Heart left ventricle (tissue), 16 donors: ENCODE results near the gene EXOC5. TPM values are rescaled to one million over a fixed set of nuclear protein-coding genes. Genes with fewer than 3 reads are reported as not detected.
"Not testable (repeated sequence)": the region's sequence is repeated elsewhere in the genome, so short reads cannot be mapped to it uniquely, and the experiment has no call there.

Experiments
- ATAC-seq, 4 donors: fragments of 200-7000 bp; cut with Tn5 transposase; one replicate each; pipeline ENCODE4 v1.9.1; 2020 to 2022; ENCODE audit warnings: moderate library complexity in 4 of 4, mild to moderate bottlenecking in 3 of 4, moderate number of reproducible peaks in 1 of 4
- DNase-seq, 5 donors: peaks; one replicate each; pipeline ENCODE4 v3.0.0-alpha.2; 2020
- H3K27ac ChIP-seq, 12 donors: fragments of 200-600 bp; sonication (generic) in 4 of 12; one replicate each; pipeline versions ENCODE4 v1.5.0 to v1.8.0; 2016 to 2022; ENCODE audit warnings: mild to moderate bottlenecking in 2 of 12
- H3K27me3 ChIP-seq, 9 donors: fragments of 200-600 bp; sonication (generic) in 2 of 9; one replicate each; pipeline versions ENCODE4 v1.5.1 to v1.8.0; 2016 to 2022; ENCODE audit warnings: mild to moderate bottlenecking in 3 of 9
- H3K36me3 ChIP-seq, 9 donors: fragments of 200-600 bp; sonication (generic) in 2 of 9; one replicate each; pipeline versions ENCODE4 v1.5.0 to v1.8.0; 2018 to 2022; ENCODE audit warnings: mild to moderate bottlenecking in 2 of 9
- H3K4me1 ChIP-seq, 12 donors: fragments of 200-600 bp; sonication (generic) in 4 of 12; one replicate each; pipeline versions ENCODE4 v1.5.0 to v1.8.0; 2016 to 2022; ENCODE audit warnings: mild to moderate bottlenecking in 3 of 12
- H3K4me3 ChIP-seq, 12 donors: fragments of 200-600 bp; sonication (generic) in 4 of 12; one replicate each; pipeline versions ENCODE4 v1.5.0 to v1.8.0; 2017 to 2022; ENCODE audit warnings: mild to moderate bottlenecking in 9 of 12, moderate library complexity in 4 of 12
- H3K9me3 ChIP-seq, 12 donors: fragments of 200-600 bp; sonication (generic) in 4 of 12; one replicate each; pipeline versions ENCODE4 v1.5.0 to v1.8.0; 2016 to 2022; ENCODE audit warnings: mild to moderate bottlenecking in 1 of 12
- POLR2A ChIP-seq, 2 donors: fragments of 450-650 bp; IDR thresholded peaks; one replicate each; pipeline ENCODE4 v1.6.1; 2017; ENCODE audit warnings: antibody characterized with exemption in 2 of 2, mild to moderate bottlenecking in 2 of 2, moderate library complexity in 2 of 2
- WGBS, 4 donors: extraction: QIAGEN DNeasy Blood & Tissue Kit in 2 of 4; methylation state at CpG; one replicate each; pipeline versions ENCODE4 v1.1.5 to v1.1.7; 2013 to 2018; 5-methylcytosine and 5-hydroxymethylcytosine counted together
- intact Hi-C, 10 donors: fragments of 100-400 bp; cut with DNase I; formaldehyde crosslinking; loops; one replicate each; pipeline versions ENCODE4 v1.11.1 to v1.14.2; 2022
- polyA plus RNA-seq, 2 donors: library from polyadenylated mRNA; stranded (reverse); fragments of 200-250 nt; gene quantifications; one replicate each; pipeline ENCODE4 v1.2.3, GENCODE V29; 2013
- total RNA-seq, 9 donors: library from RNA; depleted of rRNA in 2 of 9; stranded (reverse); fragments of >200 nt in 2 of 9; fragmentation: NEBNext Ultra II Directional in 3 of 9; extraction: Animal tissue kit (Norgen Biotek cat#: 25700) in 3 of 9; gene quantifications; one replicate each; pipeline versions ENCODE4 v1.1.0 to v1.2.4, GENCODE V29; 2016 to 2023
- TF ChIP-seq, protein P1 (sequence below), 12 donors: fragments of 200-600 bp; sonication (generic) in 4 of 12; IDR thresholded peaks; one replicate each; pipeline versions ENCODE4 v1.5.0 to v1.8.0; 2018 to 2022; ENCODE audit warnings: antibody characterized with exemption in 12 of 12, mild to moderate bottlenecking in 5 of 12
- donor health status: ischemic (EF 13 %, LVEDD 7.1; RV severe dilation, severe dysfunction).
- donor health status: healthy with polysubstance abuse.
- donor health status: DM: no; HTN: yes; CAD: no.
- donor health status: DM: no; HTN: no; CAD: no.
- donor health status: ischemic (EF 25% LVEDD 6.9; RV normal size, moderate dysfunction).
- donor health status: ischemic (EF 25% LVEDD 5.7; RV mildly dilated, moderate dysfunction).
- donor health status: healthy.
- donor health status: DM: yes; HTN: yes; CAD: no.
- donor health status: ischemic (EF 35%, LVEDD 5.7; RV mildly dilated, moderate dysfunction).
- donor health status: nonischemic (EF 11% LVEDD 7.7; RV severe dilation, severe dysfunction).
- donor health status: DM: yes; HTN: yes; CAD: no.
- donor health status: PGD.
- donor health status: ischemic (EF 29% LVEDD 5.4; RV normal size, mild dysfunction).
- donor health status: nonischemic (EF 23%, LVEDD 6.1; RV moderate dilation, normal function).

The EXOC5 gene
- total and polyA plus RNA-seq, 11 donors: 6.1 to 74.8 (median 52.7) TPM

DNA sequence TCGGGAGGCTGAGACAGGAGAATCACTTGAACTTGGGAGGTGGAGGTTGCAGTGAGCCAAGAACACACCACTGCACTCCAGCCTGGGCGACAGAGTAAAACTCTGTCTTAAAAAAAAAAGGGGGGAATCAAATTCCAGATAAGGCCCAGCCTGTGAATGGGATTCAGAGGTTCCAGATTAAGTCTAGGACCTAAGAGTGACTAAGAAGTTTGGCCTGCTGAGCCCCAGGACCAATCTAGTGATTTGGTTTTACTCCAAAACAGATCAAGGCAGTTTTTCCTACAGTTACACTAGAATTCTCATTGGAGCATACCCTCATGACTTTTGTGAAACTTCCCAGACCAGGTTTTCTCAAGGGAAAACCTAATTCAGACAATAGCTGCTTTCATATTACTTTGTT lies 22.8 kb downstream of the EXOC5 start:
- 91 to 98% (median 94%) methylated on average over 2 of the region's 2 CpGs for WGBS, 4 donors
- ATAC-seq (no peak), DNase-seq (no peak)
- Histone ChIP-seq H3K9me3 (no peaks in the 10 kb centered on the region), H3K27ac (no peak overlapping the region), H3K4me3 (no peak overlapping the region), H3K36me3 (peaks cover 0 to 56% (median 30%) of the 10 kb centered on the region in 9 donors), H3K27me3 (no peaks in the 10 kb centered on the region), H3K4me1 (peaks cover 0 to 4% (median 0%) of the 10 kb centered on the region in 12 donors)
- TF ChIP-seq, protein P1, sequence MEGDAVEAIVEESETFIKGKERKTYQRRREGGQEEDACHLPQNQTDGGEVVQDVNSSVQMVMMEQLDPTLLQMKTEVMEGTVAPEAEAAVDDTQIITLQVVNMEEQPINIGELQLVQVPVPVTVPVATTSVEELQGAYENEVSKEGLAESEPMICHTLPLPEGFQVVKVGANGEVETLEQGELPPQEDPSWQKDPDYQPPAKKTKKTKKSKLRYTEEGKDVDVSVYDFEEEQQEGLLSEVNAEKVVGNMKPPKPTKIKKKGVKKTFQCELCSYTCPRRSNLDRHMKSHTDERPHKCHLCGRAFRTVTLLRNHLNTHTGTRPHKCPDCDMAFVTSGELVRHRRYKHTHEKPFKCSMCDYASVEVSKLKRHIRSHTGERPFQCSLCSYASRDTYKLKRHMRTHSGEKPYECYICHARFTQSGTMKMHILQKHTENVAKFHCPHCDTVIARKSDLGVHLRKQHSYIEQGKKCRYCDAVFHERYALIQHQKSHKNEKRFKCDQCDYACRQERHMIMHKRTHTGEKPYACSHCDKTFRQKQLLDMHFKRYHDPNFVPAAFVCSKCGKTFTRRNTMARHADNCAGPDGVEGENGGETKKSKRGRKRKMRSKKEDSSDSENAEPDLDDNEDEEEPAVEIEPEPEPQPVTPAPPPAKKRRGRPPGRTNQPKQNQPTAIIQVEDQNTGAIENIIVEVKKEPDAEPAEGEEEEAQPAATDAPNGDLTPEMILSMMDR (IDR thresholded peaks at IDR 0.05): no peak
- TF ChIP-seq POLR2A (IDR thresholded peaks at IDR 0.05): no peak
- intact Hi-C loops: loop anchor here in 1 of 10 donors (2.0 kb wide), 1 partner anchor 19 kb away; no protein-coding TSS in a partner anchor

DNA sequence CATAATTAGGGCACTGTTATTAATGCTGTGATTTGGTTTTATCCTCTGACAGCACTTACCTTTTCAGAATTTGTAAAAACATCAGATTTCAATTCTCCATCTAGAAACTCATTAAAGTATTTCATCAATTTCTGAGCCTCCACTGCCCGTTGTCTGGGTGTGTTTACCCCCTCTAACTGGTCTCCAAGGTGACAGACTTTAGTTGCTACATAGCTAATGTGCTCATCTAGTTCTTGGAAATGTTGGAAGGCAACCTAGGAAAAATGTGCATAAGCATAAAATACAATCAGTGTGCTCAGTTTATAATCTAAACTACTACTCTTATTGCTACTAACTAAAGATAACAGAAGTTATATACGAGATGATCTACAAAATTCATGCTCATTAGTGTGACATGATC lies 24.6 kb downstream of the EXOC5 start:
- peaks cover 0 to 72% (median 42%) of the 10 kb centered on the region in 9 donors for H3K36me3 ChIP-seq
- no peak overlapping the region for H3K4me3 ChIP-seq
- no peak for DNase-seq
- intact Hi-C loops: loop anchor here in 1 of 10 donors (5.0 kb wide), 1 partner anchor 33 kb away; no protein-coding TSS in a partner anchor
- WGBS, 4 donors: 31 to 50% (median 40%) methylated on average over 2 of the region's 2 CpGs
- TF ChIP-seq POLR2A (IDR thresholded peaks at IDR 0.05): no peak
- TF ChIP-seq, protein P1 (IDR thresholded peaks at IDR 0.05): no peak
- H3K27me3 ChIP-seq: no peaks in the 10 kb centered on the region
- ATAC-seq: peak in 1 of 4 donors; percentile 57
- H3K9me3 ChIP-seq: no peaks in the 10 kb centered on the region
- H3K27ac ChIP-seq: no peak overlapping the region
- peaks cover 0 to 2% (median 0%) of the 10 kb centered on the region in 12 donors for H3K4me1 ChIP-seq

DNA sequence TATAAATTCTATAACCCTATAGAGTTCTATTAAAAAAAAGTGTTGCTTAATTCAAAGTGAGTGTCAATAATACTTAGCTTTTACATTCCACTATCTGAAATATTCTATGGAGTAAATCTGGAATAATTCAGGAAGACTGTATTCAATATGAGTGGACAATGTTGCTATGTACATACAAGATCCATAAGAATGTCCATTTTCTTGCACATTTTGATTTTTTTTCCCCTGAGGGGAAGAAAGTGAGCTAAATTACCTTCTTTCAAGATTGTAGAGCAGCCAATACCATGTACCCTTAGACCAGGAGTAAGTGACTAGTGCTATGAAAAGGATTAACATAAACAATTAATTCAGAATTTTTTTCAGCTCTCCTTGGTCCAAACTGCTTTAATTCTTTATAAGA lies 25.4 kb downstream of the EXOC5 start:
- Histone ChIP-seq H3K27ac (no peak overlapping the region), H3K4me3 (no peak overlapping the region), H3K36me3 (peaks cover 0 to 80% (median 49%) of the 10 kb centered on the region in 9 donors), H3K4me1 (peaks cover 0 to 2% (median 0%) of the 10 kb centered on the region in 12 donors), H3K27me3 (no peaks in the 10 kb centered on the region), H3K9me3 (no peaks in the 10 kb centered on the region)
- ATAC-seq (no peak), DNase-seq (no peak)
- intact Hi-C loops: loop anchor here in 1 of 10 donors (5.0 kb wide), 1 partner anchor 34 kb away; no protein-coding TSS in a partner anchor
- no peak for TF ChIP-seq POLR2A (IDR thresholded peaks at IDR 0.05)
- TF ChIP-seq, protein P1 (IDR thresholded peaks at IDR 0.05): no peak

DNA sequence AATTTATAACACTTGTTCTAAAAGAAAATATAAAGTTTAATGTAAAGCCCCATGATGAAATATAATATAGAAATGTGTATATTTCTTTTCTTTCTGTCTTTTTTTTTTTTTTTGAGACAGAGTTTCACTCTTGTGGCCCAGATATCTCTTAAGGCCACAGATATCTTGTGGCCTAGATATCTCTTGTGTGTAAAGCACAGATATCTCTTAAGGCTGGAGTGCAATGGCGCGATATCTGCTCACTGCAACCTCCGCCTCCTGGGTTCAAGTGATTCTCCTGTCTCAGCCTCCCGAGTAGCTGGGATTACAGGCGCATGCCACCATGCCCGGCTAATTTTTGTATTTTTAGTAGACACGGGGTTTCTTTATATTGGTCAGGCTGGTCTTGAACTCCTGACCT lies 28.6 kb downstream of the EXOC5 start:
- not testable (repeated sequence) for H3K4me3 ChIP-seq, H3K4me1 ChIP-seq, H3K9me3 ChIP-seq, H3K27me3 ChIP-seq, DNase-seq, ATAC-seq, H3K27ac ChIP-seq
- WGBS, 4 donors: 94 to 96% (median 95%) methylated on average over 7 of the region's 7 CpGs
- intact Hi-C loops: loop anchor here in 1 of 10 donors (5.0 kb wide), 1 partner anchor 37 kb away; no protein-coding TSS in a partner anchor
- H3K36me3 ChIP-seq: peaks cover 0 to 84% (median 50%) of the 10 kb centered on the region in 9 donors

DNA sequence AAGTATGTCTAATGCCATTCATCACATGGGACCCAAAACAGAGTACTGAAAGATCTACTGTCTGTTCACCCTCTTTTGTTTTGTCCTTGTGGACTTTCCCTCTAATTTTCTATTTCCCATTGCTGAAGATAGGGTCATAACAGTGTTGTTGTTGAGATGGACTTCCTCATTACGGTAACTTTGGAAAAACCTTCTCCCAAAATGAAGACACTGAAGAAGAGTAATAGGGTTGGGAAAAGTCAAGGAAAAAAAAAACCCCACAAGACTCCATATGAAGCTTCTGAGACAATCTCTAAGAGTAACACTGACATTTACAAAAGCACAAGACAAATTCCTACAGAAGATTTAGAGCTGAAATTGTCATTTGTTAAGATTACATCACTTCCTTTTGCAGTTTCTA lies 36.7 kb downstream of the EXOC5 start:
- Histone ChIP-seq H3K4me1 (no peaks in the 10 kb centered on the region), H3K36me3 (peaks cover 0 to 98% (median 87%) of the 10 kb centered on the region in 9 donors), H3K4me3 (no peak overlapping the region), H3K9me3 (peaks cover 0 to 6% (median 0%) of the 10 kb centered on the region in 12 donors), H3K27me3 (no peaks in the 10 kb centered on the region), H3K27ac (no peak overlapping the region)
- WGBS, 4 donors: 89 to 100% (median 96%) methylated on average over 1 of the region's 1 CpG
- TF ChIP-seq POLR2A (IDR thresholded peaks at IDR 0.05): no peak
- TF ChIP-seq, protein P1 (IDR thresholded peaks at IDR 0.05): no peak
- intact Hi-C loops: no loop called here
- no peak for DNase-seq
- ATAC-seq: no peak

DNA sequence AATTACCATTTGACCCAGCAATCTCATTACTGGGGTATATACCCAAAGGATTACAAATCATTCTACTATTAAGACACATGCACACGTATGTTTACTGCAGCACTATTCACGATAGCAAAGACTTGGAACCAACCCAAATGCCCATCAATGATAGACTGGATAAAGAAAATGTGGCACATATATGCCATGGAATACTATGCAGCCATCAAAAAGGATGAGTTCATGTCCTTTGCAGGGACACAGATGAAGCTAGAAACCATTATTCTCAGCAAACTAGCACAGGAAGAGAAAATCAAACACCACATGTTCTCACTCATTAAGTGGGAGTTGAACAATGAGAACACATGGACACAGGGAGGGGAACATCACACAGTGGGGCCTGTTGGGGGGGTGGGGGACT lies 40.4 kb downstream of the EXOC5 start:
- WGBS, 4 donors: 94 to 100% (median 98%) methylated on average over 2 of the region's 2 CpGs

More for the DNA sequence above, 40.4 kb downstream of the EXOC5 start:
- ATAC-seq, DNase-seq, H3K9me3 ChIP-seq, H3K27me3 ChIP-seq, H3K27ac ChIP-seq, H3K4me1 ChIP-seq, intact Hi-C loops, H3K4me3 ChIP-seq: not testable (repeated sequence)
- H3K36me3 ChIP-seq: peaks cover 0 to 85% (median 61%) of the 10 kb centered on the region in 9 donors
